Globus pallidus (tissue), 1 donor: ENCODE results near the gene CYB5R2.
A peak's percentile ranks its signal among the peaks of the same experiment; 100 is the strongest.
"Not testable (repeated sequence)": the region's sequence is repeated elsewhere in the genome, so short reads cannot be mapped to it uniquely, and the experiment has no call there.

Experiments
- DNase-seq: peaks from one replicate; pipeline ENCODE4 v3.0.0-alpha.2; 2015; ENCODE audit warnings: low spot score

The CYB5R2 gene

GRCh38 chr11:7668911-7669310 lies 4.4 kb downstream of the CYB5R2 start:
- peak; percentile 91 for DNase-seq

- no peak for DNase-seq
Measured at GRCh38 chr11:7668464-7668863, 4.8 kb downstream of the CYB5R2 start.

GRCh38 chr11:7667460-7667859 lies 5.8 kb downstream of the CYB5R2 start:
- DNase-seq = no peak

- no peak for DNase-seq
Measured at GRCh38 chr11:7666292-7666866, 6.9 kb downstream of the CYB5R2 start.

GRCh38 chr11:7665473-7666291 lies 7.6 kb downstream of the CYB5R2 start:
- DNase-seq = no peak

GRCh38 chr11:7664867-7665266 lies 8.4 kb downstream of the CYB5R2 start:
- no peak for DNase-seq

GRCh38 chr11:7663531-7663930 lies 9.8 kb downstream of the CYB5R2 start:
- not testable (repeated sequence) for DNase-seq

GRCh38 chr11:7657306-7658025 lies 15.8 kb downstream of the CYB5R2 start:
- peak; percentile 89 for DNase-seq

GRCh38 chr11:7656704-7657103 lies 16.6 kb downstream of the CYB5R2 start:
- no peak for DNase-seq

GRCh38 chr11:7655253-7656217 lies 17.8 kb downstream of the CYB5R2 start:
- DNase-seq = no peak

GRCh38 chr11:7654195-7654705 lies 19.1 kb downstream of the CYB5R2 start:
- no peak for DNase-seq

- DNase-seq = peak; percentile 93
Measured at GRCh38 chr11:7651700-7652099, 21.6 kb downstream of the CYB5R2 start.

- DNase-seq = peak; percentile 73
Measured at GRCh38 chr11:7651140-7651551, 22.2 kb downstream of the CYB5R2 start.

- no peak for DNase-seq
Measured at GRCh38 chr11:7648264-7648663, 25.0 kb downstream of the CYB5R2 start.

- DNase-seq = no peak
Measured at GRCh38 chr11:7646866-7647265, 26.4 kb downstream of the CYB5R2 start.

GRCh38 chr11:7645206-7645605 lies 28.1 kb downstream of the CYB5R2 start:
- no peak for DNase-seq

GRCh38 chr11:7643314-7643713 lies 30.0 kb downstream of the CYB5R2 start:
- no peak for DNase-seq

GRCh38 chr11:7642747-7643146 lies 30.6 kb downstream of the CYB5R2 start:
- DNase-seq = no peak

- no peak for DNase-seq
Measured at GRCh38 chr11:7640816-7641215, 32.5 kb downstream of the CYB5R2 start.

GRCh38 chr11:7639643-7640025 lies 33.7 kb downstream of the CYB5R2 start:
- DNase-seq = no peak
